ENCODE data around the gene MRPS35. TPM values are rescaled to one million over a fixed set of nuclear protein-coding genes. Genes with fewer than 3 reads are reported as not detected.

Gene MRPS35
- total RNA-seq, 4 donors from 2014 or later = 76.3 to 153 (median 98.2) TPM

- no peaks in the 10 kb centered on the region for H3K9me3 ChIP-seq
- no peaks in the 10 kb centered on the region for H3K4me1 ChIP-seq
- intact Hi-C loops (cut with DNase I; ENCODE audit: low total_unique reads) (no loop called here), in situ Hi-C loops (cut with MboI; ENCODE audit: low sequenced_read_pairs in 4 of 4) (no loop called here)
- DNase-seq = no peak
- no peak overlapping the region for H3K4me3 ChIP-seq
- no peak for TF ChIP-seq POLR2A (IDR thresholded peaks at IDR 0.05)
- TF ChIP-seq, protein P1, sequence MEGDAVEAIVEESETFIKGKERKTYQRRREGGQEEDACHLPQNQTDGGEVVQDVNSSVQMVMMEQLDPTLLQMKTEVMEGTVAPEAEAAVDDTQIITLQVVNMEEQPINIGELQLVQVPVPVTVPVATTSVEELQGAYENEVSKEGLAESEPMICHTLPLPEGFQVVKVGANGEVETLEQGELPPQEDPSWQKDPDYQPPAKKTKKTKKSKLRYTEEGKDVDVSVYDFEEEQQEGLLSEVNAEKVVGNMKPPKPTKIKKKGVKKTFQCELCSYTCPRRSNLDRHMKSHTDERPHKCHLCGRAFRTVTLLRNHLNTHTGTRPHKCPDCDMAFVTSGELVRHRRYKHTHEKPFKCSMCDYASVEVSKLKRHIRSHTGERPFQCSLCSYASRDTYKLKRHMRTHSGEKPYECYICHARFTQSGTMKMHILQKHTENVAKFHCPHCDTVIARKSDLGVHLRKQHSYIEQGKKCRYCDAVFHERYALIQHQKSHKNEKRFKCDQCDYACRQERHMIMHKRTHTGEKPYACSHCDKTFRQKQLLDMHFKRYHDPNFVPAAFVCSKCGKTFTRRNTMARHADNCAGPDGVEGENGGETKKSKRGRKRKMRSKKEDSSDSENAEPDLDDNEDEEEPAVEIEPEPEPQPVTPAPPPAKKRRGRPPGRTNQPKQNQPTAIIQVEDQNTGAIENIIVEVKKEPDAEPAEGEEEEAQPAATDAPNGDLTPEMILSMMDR (IDR thresholded peaks at IDR 0.05 in 4 of 5, conservative IDR thresholded peaks at IDR 0.05 in 1 of 5) = no peak
- no peak overlapping the region for H3K27ac ChIP-seq
- H3K27me3 ChIP-seq = no peaks in the 10 kb centered on the region
- ATAC-seq = no peak
- H3K36me3 ChIP-seq = peaks cover 0 to 8% of the 10 kb centered on the region in 2 donors
These were observed 46.1 kb downstream of the MRPS35 start for GRCh38 chr12:27756670-27757195.

DNA sequence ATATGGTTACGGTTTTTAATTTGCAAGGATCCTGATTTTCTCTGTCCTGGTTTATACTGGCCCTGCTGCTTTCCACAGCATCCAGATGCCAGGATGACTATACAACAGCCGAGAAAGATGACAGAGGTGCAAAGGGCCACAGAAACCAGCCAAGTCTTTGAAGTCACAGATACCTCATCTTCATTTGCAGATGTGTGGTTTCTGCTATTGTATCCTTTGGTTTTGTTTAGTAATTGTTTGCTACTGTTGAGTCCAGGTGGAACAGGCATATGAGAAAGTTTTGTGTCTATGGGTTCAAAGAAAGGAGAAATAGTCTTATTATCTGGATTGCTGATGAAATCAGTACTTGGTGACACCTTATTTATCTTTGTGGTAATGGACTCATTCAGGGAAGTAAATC lies 52.1 kb downstream of the MRPS35 start:
- Histone ChIP-seq H3K4me1 (no peaks in the 10 kb centered on the region), H3K36me3 (no peaks in the 10 kb centered on the region), H3K27ac (no peak overlapping the region), H3K4me3 (no peak overlapping the region), H3K9me3 (no peaks in the 10 kb centered on the region), H3K27me3 (no peaks in the 10 kb centered on the region)
- TF ChIP-seq POLR2A (IDR thresholded peaks at IDR 0.05) = no peak
- TF ChIP-seq, protein P1 (IDR thresholded peaks at IDR 0.05 in 4 of 5, conservative IDR thresholded peaks at IDR 0.05 in 1 of 5) = no peak
- ATAC-seq = no peak
- in situ Hi-C loops (cut with MboI; ENCODE audit: low sequenced_read_pairs in 4 of 4) = no loop called here
- intact Hi-C loops (cut with DNase I; ENCODE audit: low total_unique reads) = no loop called here
- no peak for DNase-seq

DNA sequence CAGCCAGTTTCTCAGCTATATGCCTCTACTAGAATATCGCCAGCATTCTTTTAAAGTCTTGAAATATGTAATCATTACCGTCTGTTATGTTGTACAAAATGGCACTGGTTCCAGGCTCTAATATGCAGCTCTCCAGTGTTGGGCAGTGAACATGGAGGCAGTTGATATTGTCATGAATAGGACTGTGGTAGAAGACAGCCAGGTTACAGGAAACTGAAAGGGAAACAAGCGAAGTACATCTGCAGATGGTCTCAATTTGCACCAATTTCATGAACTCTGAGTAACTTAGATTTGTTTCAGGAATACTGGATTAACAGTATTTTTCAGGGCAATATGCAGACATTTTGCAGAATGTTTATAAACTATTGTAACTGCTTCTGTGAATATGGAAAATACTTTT lies 56.0 kb downstream of the MRPS35 start:
- no peak overlapping the region for H3K27ac ChIP-seq
- no peak for TF ChIP-seq POLR2A (IDR thresholded peaks at IDR 0.05)
- TF ChIP-seq, protein P1 (IDR thresholded peaks at IDR 0.05 in 4 of 5, conservative IDR thresholded peaks at IDR 0.05 in 1 of 5) = no peak
- H3K36me3 ChIP-seq = no peaks in the 10 kb centered on the region
- H3K27me3 ChIP-seq = no peaks in the 10 kb centered on the region
- H3K9me3 ChIP-seq = no peaks in the 10 kb centered on the region
- H3K4me1 ChIP-seq = no peaks in the 10 kb centered on the region
- ATAC-seq = no peak
- no peak overlapping the region for H3K4me3 ChIP-seq
- in situ Hi-C loops (cut with MboI; ENCODE audit: low sequenced_read_pairs in 4 of 4) = no loop called here
- intact Hi-C loops (cut with DNase I; ENCODE audit: low total_unique reads) = no loop called here
- DNase-seq = no peak

DNA sequence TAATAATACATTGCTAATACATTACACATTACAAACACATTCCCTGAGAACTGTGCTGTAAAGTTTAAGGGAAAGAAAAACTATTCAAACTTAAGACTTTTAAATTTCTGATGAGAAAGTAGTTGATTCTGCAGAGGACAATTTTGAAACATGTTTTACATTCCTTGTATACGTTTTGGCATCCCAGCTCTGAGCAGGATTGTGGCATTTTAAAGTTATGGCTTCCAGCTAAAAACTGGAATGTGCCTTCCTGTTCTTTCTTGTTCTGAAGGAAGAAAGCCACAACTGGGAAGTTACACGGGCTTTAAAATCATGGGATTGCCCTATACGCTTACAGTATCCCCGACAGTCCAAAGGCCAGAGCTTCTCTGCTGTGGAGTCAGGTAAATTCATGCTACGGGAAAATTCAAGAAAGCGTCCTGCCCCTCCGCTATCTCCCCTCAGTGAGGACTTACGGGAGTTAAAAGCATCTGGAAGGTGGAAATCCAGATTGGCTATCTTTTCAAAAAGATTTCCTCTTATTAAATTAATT lies 58.6 kb downstream of the MRPS35 start:
- intact Hi-C loops (cut with DNase I; ENCODE audit: low total_unique reads) = no loop called here
- Histone ChIP-seq H3K27ac (no peak overlapping the region), H3K9me3 (no peaks in the 10 kb centered on the region), H3K4me1 (no peaks in the 10 kb centered on the region), H3K27me3 (no peaks in the 10 kb centered on the region), H3K36me3 (no peaks in the 10 kb centered on the region), H3K4me3 (no peak overlapping the region)
- DNase-seq = no peak
- no peak for ATAC-seq
- in situ Hi-C loops (cut with MboI; ENCODE audit: low sequenced_read_pairs in 4 of 4) = no loop called here
- TF ChIP-seq, protein P1 (IDR thresholded peaks at IDR 0.05 in 4 of 5, conservative IDR thresholded peaks at IDR 0.05 in 1 of 5) = no peak
- no peak for TF ChIP-seq POLR2A (IDR thresholded peaks at IDR 0.05)

Measured in gastrocnemius medialis (tissue), 4 donors.